ENCODE measurements around the gene MRFAP1L1. TPM values are rescaled to one million over a fixed set of nuclear protein-coding genes. Genes with fewer than 3 reads are reported as not detected.

Gene MRFAP1L1
- total RNA-seq, 1 experiment from 2014 or later, result 57.7 TPM

GRCh38 chr4:6751611-6752485, 42.2 kb upstream of the MRFAP1L1 start:
- no peak overlapping the region for H2BK15ac ChIP-seq (ENCODE audit: low read depth, low read length)
- H3K27ac ChIP-seq (ENCODE audit: insufficient read length, low read depth, low read length), result no peak overlapping the region
- Mint-ChIP-seq H3K27ac (0 out of 7 replicates have a peak overlapping the region, but pooled peaks of 1 of the 3 experiments have one; percentile 30), H3K36me3 (ENCODE audit: insufficient read depth in 1 of 3, low read depth in 3 of 3) (no peaks in the 10 kb centered on the region), H3K4me1 (peaks cover 7 to 17% of the 10 kb centered on the region in 2 experiments), H3K27me3 (ENCODE audit: low read depth) (no peaks in the 10 kb centered on the region; the same call in 1 of the 2 replicates), H3K4me3 (no peak overlapping the region), H3K9me3 (peaks cover 0 to 3% of the 10 kb centered on the region in 2 experiments; a peak in 1 of 5 replicates)
- no peak overlapping the region for H4K5ac ChIP-seq (ENCODE audit: insufficient read length, low read depth, low read length)
- H4K8ac ChIP-seq (replicated peaks; ENCODE audit: insufficient read length, low read depth, low read length), result no peak overlapping the region
- H4K20me1 ChIP-seq (ENCODE audit: control insufficient read depth, insufficient read depth, insufficient read length), result no peaks in the 10 kb centered on the region
- no peak overlapping the region for H3K9ac ChIP-seq (ENCODE audit: extremely low read depth, insufficient read length, low read length)
- H2AK5ac ChIP-seq (ENCODE audit: insufficient read length, low read length), result no peak overlapping the region
- H2BK12ac ChIP-seq (ENCODE audit: insufficient read length, low read depth, low read length), result no peak overlapping the region
- H3K4me1 ChIP-seq (ENCODE audit: insufficient read depth, low read length), result no peaks in the 10 kb centered on the region
- no peak overlapping the region for H3T11ph ChIP-seq (ENCODE audit: low read length)
- H3K18ac ChIP-seq (ENCODE audit: insufficient read length, low read depth, low read length), result no peak overlapping the region
- H2BK120ac ChIP-seq (ENCODE audit: low read depth, low read length, poor library complexity, severe bottlenecking), result no peak overlapping the region
- TF ChIP-seq, protein P1, sequence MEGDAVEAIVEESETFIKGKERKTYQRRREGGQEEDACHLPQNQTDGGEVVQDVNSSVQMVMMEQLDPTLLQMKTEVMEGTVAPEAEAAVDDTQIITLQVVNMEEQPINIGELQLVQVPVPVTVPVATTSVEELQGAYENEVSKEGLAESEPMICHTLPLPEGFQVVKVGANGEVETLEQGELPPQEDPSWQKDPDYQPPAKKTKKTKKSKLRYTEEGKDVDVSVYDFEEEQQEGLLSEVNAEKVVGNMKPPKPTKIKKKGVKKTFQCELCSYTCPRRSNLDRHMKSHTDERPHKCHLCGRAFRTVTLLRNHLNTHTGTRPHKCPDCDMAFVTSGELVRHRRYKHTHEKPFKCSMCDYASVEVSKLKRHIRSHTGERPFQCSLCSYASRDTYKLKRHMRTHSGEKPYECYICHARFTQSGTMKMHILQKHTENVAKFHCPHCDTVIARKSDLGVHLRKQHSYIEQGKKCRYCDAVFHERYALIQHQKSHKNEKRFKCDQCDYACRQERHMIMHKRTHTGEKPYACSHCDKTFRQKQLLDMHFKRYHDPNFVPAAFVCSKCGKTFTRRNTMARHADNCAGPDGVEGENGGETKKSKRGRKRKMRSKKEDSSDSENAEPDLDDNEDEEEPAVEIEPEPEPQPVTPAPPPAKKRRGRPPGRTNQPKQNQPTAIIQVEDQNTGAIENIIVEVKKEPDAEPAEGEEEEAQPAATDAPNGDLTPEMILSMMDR (conservative IDR thresholded peaks at IDR 0.05), result no peak
- H2AFZ ChIP-seq (ENCODE audit: low read length), result no peak overlapping the region
- H3K9me3 ChIP-seq (ENCODE audit: control insufficient read depth, low read depth, low read length), result no peaks in the 10 kb centered on the region
- H3K4me2 ChIP-seq (ENCODE audit: insufficient read depth, insufficient read length, low read length), result no peak overlapping the region
- H2BK5ac ChIP-seq (ENCODE audit: insufficient read length, low read length), result no peak overlapping the region
- DNase-seq, result no peak
- H3K56ac ChIP-seq (ENCODE audit: insufficient read length, low read depth, low read length), result no peak overlapping the region
- H4K91ac ChIP-seq (ENCODE audit: insufficient read length, low read depth, low read length), result no peak overlapping the region
- no peak overlapping the region for H3K14ac ChIP-seq (ENCODE audit: insufficient read depth, low read length)
- no peaks in the 10 kb centered on the region for H3K79me2 ChIP-seq (ENCODE audit: insufficient read depth, low read length)
- H3K4ac ChIP-seq (ENCODE audit: low read depth, low read length), result no peak overlapping the region
- H3K79me1 ChIP-seq (ENCODE audit: insufficient read depth, low read depth, low read length, poor library complexity, severe bottlenecking), result no peaks in the 10 kb centered on the region
- H3K23ac ChIP-seq (ENCODE audit: insufficient read length, low read depth, low read length), result no peak overlapping the region
- no peaks in the 10 kb centered on the region for H3K23me2 ChIP-seq (ENCODE audit: insufficient read length, low read depth, low read length, poor library complexity, severe bottlenecking)
- no peaks in the 10 kb centered on the region for H3K27me3 ChIP-seq (ENCODE audit: insufficient read depth, low read length)
- no peak overlapping the region for H2BK20ac ChIP-seq (ENCODE audit: low read depth, low read length, poor library complexity, severe bottlenecking)
- WGBS (ENCODE audit: extremely low coverage, insufficient read length, low lambda C conversion rate), result no CpG with 5 or more reads among the region's 18 CpGs
